Fibroblast of pulmonary artery (primary cell): ENCODE results near the gene ANK3.

Experiments
- DNase-seq: peaks from one replicate; pipeline ENCODE4 v3.0.0-alpha.2; 2010; ENCODE audit warnings: low read depth
- H3K4me3 ChIP-seq: replicated peaks from 2 replicates; pipeline ENCODE4 v1.5.1; 2011; ENCODE audit warnings: low read depth, mild to moderate bottlenecking, control low read depth, low read length, moderate library complexity
- TF ChIP-seq, protein P1 (sequence below): IDR thresholded peaks from 2 replicates; pipeline ENCODE4 v1.5.1; 2011; ENCODE audit warnings: mild to moderate bottlenecking, control low read depth, low read length, inconsistent platforms; ENCODE audit errors: missing control alignments

ANK3 gene

DNA sequence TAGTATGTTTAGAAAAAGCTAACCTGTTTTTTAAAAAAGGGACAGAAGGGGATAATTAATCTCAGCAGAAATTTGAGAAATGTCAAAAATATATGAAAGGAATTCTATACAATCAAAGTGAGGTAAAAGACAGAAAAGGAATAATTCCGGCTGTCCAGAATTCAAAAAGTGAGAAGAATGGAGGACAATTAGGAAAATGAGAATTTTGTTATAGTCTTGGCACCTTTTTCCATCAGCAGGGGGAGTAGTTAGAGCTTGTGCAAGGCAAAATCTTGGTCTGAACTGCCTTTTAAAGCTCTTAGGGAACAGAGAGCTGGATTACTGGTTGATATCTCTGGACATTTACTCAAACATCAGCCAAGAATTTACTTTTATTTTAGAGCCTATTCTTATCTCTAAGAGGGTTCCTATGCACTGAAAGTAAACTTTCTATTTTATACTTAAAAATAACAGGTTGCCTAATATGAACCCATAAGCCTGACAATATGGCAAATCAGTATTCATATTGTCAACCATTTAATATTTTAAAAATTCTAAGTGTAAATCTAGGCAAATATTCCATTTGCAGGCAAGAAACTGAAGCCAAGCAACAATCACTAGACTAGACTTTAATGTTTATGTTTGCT lies 185.6 kb downstream of the ANK3 start:
- no peak overlapping the region for H3K4me3 ChIP-seq
- peak; percentile 65 for DNase-seq
- TF ChIP-seq, protein P1, sequence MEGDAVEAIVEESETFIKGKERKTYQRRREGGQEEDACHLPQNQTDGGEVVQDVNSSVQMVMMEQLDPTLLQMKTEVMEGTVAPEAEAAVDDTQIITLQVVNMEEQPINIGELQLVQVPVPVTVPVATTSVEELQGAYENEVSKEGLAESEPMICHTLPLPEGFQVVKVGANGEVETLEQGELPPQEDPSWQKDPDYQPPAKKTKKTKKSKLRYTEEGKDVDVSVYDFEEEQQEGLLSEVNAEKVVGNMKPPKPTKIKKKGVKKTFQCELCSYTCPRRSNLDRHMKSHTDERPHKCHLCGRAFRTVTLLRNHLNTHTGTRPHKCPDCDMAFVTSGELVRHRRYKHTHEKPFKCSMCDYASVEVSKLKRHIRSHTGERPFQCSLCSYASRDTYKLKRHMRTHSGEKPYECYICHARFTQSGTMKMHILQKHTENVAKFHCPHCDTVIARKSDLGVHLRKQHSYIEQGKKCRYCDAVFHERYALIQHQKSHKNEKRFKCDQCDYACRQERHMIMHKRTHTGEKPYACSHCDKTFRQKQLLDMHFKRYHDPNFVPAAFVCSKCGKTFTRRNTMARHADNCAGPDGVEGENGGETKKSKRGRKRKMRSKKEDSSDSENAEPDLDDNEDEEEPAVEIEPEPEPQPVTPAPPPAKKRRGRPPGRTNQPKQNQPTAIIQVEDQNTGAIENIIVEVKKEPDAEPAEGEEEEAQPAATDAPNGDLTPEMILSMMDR, result peak; percentile 90

DNA sequence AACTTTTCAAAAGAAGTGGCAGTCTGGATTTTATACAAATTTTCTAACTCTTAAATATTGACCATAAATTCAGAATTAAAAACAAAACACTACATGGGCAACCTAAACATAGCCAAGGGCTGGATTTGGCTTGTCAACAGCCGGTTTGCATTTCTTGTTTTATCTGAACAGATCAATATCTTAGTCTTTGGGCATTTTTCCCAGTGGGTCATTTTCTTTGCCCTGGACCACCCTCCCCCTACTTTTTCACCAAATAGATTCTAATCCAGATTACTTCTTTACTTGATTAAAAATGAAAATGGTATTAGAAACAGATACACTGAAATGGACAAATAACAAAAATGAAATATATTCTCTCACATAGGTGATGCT lies 189.0 kb downstream of the ANK3 start:
- TF ChIP-seq, protein P1, result no peak
- no peak for DNase-seq
- no peak overlapping the region for H3K4me3 ChIP-seq

DNA sequence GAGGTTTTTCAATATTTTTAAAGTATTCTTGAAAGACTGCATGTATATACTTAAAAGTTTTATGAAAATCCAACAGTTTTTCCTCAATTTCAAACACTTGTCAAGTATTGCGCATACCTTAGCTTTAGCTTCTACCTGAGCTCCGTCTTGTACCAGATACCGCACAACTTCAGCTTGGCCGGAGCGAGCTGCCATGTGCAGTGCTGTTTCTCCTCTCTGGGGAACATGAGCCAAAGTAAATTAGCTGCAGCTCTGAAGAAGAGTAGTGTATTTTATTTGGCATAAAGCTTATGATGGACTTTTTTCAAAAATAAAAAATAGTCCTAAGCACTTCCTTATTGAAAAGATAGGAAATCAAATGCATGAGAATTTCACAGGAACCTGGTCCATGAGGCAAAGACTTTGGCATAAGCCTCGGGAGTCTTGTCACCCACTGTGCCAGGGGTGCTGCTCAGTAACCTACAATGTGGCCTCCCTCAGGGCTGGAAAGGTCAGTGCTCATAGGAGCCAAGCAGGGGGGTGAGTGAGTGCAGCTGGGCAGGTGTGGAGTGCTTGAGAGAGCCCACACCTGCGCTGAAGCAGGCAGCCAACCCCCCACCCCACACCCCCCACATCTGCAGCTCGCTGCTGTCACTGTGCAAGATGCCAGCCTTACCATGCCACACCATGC lies 189.5 kb downstream of the ANK3 start:
- TF ChIP-seq, protein P1, result no peak
- H3K4me3 ChIP-seq, result no peak overlapping the region
- no peak for DNase-seq

DNA sequence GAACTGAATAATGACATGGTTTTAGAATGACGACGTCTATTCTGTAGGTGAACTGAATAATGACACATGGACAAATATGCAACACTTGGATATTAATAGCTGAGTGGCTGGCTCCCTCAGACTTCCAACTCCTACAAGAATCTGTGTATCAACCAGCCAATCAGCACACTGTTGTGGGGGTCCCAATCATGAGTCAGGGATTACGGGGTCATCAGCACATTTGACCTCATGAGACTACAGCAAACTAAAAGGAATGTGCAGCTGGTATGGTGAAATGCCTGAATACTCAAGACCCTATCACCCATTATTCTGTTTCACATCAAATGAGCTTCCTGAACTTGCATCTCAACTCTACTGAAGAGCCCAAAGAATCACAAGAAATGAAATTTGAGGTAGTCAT lies 192.5 kb downstream of the ANK3 start:
- H3K4me3 ChIP-seq, result no peak overlapping the region
- TF ChIP-seq, protein P1, result no peak
- DNase-seq, result no peak

DNA sequence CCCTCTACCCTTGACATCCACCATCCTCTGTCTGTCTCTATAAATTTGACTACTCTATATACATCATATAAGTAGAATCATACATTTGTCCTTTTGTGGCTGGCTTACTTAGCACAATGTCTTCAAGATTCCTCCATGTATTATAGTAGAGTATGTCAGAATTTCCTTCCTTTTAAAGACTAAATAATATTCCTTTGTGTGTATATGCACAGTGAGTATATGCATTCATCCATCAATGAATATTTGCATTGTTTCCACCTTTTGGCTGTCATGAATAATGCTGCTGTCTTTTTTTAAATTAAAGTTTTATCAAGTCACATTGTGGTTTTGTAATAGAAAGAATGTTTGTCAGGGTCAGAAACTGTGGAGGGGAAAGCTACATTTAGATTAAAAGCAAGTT lies 195.3 kb downstream of the ANK3 start:
- H3K4me3 ChIP-seq, result no peak overlapping the region
- DNase-seq, result no peak
- TF ChIP-seq, protein P1, result no peak

DNA sequence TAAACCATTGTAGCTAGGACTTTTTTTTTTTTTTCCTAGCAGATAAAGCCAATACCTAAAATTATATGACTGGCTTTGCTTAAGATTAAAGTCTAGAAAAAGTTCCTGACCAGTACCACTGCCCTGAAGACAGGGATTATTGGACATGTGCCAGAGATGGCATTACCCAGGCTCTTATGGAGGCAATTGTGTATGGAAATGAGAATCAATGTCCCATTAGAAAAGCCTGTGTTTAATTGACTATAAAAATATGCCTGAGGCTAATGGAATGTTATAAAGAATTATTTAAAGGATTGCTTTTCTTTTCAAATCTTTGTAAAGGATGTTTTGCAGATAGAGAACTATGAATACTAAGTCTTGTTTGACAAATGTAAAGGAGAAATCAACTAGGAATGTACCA lies 196.7 kb downstream of the ANK3 start:
- DNase-seq, result no peak
- TF ChIP-seq, protein P1, result no peak
- H3K4me3 ChIP-seq, result no peak overlapping the region
